GM21737 (cell line): ENCODE measurements around the gene STK35.
"Not testable (repeated sequence)": the region's sequence is repeated elsewhere in the genome, so short reads cannot be mapped to it uniquely, and the experiment has no call there.

Experiments used
- ATAC-seq: cut with Tn5 transposase; IDR thresholded peaks from one replicate; pipeline ENCODE4 v1.9.1; 2021; ENCODE audit warnings: mild to moderate bottlenecking, moderate library complexity; ENCODE audit not compliant: unreplicated experiment

STK35 gene

DNA sequence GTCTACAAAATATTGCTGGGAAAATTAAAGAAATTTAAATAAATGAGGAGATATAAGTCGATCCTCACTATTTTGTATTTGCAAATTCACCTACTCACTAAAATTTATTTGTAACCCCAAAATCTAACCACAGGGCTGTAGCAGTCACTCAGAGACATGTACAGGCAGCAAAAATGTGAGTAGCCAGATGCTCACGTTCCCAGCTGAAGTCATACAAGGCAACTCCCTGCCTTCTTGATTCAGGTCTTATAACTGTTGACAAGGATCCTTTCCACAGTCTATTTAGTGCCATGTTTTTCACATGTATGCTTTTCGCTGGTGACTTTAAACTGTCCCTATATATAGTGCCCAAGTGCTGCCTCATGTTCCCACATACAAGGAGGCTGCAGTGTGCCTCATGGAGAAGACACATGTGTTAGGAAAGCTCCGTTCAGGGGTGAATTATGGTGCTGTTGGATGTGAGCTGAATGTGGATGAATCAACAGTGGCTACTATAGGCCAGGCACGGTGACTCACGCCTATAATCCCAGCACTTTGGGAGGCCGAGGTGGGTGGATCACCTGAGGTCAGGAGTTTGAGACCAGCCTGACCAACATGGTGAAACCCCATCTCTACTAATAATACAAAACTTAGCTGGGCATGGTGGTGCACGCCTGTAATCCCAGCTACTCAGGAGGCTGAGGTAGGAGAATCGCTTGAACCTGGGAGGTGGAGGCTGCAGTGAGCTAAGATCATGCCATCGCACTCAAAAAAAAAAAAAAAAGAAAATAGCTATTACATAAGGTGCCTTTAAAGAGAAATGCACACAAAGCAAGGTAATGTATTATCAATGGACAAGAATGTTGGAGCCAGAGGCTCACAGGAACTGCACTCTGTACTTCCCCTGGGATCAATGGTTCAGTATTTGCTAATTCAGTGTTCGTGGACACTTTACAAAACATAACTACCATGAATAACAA is 55.3 kb downstream of the STK35 start:
- ATAC-seq = no peak

DNA sequence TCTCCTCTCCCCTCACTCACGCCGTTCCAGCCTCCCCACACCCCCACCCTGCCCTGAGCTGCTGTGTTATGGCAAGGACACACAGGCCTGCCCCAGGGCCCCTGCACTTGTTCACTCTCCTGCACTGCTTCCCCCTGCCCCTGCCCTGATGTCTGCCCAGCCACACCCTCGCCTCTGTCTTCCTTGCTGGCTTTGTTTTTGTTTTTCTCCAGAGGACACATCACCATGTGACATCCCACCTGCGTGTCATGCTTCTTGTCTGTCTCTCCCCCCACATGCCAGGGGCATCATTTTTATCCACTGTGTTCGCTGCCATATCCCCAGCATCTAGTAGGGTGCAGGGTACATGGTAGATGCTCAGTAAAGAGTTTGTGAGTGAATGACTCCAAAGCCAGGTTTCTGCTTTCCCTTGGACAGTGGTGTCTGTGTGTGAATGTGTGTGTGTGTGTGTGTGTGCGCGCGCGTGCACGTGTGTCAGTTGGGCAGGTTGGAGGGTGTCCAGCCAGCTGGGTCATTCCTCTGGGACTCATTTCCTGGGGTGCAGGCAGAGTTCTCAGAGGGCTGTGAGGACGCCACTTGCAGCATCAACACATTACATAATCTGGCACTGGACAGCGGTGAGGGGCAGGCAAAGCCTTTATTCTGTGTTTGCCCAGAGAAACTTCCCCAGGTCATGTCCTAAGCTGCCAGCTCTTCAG is 60.6 kb downstream of the STK35 start:
- ATAC-seq = no peak

DNA sequence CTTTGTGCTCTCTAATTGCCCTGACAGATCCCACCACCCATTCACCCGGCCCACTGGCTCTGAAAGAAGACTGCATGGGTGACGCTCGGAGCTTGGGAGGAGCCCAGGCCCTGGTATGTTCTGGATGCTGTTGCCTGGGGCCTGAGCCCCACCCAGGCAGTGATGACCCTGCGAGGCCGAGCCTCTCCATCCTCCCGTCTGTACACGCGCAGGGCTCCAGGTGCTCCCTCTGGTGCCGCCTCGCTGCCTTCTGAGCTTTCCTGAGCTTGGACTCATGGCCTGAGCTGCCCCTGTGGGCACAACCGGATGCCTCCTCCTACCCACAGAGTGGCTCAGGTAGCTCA is 61.2 kb downstream of the STK35 start:
- ATAC-seq = no peak

DNA sequence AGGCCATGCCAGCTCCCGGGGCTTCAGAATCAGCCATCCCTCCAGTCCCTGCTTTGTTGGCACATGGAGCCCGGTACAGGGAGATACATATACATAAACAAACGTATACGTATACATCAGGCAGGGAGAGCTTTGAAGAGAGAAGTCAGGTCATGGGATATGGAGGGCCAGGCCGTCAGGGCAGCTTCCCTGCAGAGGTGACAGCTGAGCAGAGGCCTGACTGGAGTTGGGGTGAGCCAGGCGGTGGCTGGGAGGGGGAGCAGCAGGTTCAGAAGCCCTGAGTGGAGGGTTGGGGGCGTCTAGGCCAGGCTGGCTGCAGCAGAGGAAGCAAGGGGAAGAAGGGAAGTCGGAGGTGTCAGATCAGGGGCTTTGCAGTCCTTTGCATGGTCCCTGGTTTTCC is 61.7 kb downstream of the STK35 start:
- no peak for ATAC-seq

DNA sequence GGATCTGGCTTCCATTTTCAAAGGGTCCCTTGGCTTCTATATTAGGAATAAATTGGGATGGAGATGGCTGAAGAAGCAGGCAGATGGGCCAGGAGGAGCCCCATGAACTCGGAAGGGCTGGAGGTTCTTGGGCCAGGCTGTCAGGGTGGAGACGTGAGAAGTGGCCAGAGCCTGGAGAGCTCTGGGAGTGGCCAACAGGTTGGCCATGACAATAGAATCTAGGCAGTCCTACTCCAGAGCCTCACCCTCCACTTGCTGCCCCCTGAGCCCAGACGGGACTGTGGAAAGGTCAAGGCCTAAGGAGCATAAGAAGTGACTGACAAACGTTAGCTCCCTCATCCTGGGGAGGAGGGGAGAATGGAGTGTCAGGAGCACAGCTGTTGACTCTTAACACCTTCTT is 62.1 kb downstream of the STK35 start:
- no peak for ATAC-seq

DNA sequence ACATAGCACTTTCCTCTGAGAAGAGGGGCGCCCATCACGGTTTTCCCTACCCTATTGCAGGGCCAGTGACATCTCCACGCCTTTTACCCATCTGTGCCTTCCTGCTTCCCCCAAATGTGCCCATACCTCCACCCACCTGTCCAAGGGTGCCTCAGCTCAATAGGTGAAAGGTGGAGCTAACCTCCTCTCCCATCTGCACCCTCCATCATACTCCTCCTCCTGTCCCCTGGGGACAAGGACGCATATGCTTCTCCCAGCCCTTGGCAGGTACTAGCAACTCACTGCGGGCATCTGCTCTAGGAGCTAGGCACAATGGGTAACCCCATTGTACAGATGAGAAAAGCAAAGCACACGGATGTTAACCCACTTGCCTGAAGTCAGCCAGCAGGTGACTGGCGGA is 62.8 kb downstream of the STK35 start:
- ATAC-seq = no peak

DNA sequence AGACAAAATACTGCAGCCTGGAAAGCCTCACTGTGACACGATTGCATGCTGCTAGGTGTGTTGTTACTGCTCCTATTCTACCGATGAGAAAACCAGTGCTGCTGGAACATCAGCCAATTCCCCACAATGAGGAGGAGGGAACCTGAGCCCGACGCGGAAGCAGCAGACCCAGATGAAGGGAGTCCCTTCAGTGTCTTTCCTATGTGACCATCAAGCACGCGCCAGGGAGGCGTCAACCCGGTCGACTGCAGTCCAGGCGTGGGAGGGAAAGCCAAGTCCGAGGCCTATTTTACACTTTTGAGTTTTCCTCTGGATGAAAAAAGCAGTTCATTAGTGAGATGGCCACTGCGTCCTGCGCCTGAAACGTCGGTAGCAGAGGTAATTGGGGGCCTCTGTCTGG is 63.3 kb downstream of the STK35 start:
- ATAC-seq = no peak

DNA sequence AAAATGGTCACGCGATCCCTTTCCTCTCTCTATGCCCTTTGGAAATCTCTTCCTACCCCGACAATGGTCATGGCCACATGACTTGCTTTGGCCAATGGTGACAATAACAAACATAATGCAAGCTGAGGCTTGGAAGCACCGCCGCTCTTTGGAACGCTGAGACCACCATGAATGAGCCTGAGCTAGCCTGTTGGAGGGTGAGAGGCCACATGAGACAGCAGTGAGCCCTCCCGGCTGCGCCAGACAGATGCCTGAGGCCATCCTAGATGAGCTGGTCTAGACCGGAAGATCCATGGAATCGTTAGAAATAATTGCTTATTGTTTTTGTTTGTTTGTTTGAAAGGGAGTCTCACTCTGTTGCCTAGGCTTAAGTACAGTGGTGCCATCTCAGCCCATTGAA is 64.2 kb downstream of the STK35 start:
- no peak for ATAC-seq

DNA sequence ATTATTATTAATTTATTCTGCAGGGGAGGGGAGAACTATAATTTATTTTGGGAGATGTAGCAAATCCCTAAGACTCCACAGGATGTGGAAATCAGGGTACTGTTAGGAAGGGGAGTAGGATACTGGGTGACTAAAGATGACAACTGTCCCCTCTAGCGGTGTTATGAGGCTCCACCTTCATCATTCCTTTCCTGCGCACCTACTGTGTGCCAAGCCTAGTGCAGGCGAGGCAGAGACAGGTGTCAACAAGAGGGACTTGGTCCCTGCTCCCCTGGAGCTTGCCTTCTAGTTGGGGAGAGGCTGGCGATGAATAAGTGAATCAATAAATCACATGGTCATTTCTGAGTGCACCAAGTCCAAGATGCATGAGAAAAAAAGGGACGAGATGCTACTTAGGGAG is 65.5 kb downstream of the STK35 start:
- no peak for ATAC-seq

DNA sequence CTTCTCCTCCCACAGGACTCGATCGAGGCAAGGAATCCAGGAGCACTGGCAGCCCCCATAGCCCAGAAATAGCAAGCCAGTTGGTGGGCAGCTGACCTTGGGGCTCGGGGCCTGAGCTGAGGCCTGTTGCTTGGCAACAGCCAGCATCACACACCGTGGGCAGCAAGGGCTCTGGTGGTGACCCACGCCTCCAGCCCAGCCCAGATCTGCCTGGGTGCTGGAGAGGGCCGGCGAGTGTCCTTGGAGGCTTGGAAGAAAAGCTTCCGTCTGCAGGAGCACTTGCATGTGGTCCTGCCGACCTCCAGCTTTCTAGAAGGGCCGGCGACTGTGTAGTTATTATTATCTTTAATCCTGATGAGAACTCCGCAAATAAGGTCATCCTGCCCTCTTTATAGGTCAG is 67.3 kb downstream of the STK35 start:
- no peak for ATAC-seq

DNA sequence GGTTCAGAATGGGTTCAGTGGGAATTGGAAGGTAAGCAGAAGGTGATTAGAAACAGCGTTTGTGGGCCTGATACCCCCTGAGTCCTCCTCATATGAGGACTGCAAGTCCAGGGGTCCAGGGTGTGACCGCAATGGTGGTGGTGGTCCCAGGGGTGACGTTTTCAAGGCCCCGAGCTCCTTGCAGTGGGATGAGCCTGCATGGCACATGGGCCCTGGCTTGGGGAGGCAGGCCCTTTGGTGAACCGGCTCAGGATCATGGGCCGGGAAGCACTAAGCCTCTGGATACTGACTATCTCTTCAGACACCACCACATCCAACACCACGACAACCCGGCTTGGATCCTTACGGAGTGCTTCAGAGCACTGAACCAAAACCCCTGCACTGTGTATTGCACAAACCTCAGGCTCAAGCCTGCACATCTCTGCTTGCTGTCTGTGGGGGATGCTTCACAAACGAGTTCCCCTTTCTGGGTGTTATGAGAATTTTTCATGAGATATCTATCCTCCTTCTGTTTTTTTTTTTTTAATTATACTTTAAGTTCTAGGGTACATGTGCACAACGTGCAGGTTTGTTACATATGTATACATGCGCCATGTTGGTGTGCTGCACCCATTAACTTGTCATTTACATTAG is 67.9 kb downstream of the STK35 start:
- no peak for ATAC-seq

DNA sequence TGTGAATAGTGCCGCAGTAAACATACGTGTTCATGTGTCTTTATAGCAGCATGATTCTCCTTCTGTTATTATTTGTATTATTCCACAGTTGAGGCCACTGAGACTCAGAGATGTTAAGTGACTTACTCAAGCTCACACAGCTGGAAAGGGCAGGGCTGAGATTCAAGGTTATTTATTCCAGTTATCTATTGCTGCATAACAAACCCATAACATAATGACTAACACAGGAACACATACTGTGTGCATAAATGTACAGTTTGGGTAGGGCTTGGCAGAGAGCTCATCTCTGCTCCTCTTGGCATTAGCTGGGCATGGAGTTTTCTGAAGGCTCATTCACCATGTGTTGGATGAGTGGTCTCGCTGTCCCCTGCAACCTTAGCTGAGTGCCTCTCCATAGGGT is 68.8 kb downstream of the STK35 start:
- no peak for ATAC-seq

DNA sequence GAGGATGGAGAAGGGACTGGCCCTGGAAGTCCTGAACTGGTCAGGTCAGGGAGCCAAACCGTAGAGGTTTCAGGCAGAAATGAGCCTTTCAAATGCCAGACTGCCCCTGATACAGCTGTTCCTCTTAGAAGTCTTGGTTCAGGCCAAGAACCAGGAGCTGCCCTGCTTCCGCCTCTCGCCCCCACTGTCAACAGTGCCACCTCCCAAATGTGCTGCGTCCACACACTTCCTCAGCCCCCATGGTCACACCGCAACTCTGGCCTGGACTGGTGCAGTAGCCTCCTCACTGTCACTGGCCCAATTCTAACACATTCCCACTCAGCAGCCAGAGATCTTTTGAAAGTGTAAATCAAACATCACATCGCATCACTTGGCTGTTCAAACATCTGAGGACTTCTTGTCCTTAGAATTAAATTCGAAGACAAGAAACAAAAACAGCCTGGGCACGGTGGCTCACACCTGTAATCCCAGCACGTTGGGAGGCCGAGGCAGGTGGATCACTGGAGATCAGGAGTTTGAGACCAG is 69.7 kb downstream of the STK35 start:
- ATAC-seq = no peak

DNA sequence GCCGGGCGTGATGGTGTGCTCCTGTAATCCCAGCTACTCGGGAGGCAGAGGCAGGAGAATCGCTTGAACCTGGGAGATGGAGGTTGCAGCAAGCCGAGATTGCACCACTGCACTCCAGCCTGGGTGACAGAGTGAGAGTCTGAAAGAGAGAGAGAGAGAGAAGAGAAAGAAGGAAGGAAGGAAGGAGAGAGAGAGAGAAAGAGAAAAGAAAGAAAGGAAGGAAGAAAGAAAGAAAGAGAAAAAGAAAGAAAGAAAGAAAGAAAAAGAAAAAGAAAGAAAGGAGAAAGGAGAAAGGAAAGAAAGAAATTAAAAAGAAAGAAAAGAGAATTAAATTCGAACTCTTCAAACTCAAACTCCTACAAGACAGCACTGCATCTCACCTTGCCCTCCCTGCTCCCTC is 70.2 kb downstream of the STK35 start:
- ATAC-seq = not testable (repeated sequence)

DNA sequence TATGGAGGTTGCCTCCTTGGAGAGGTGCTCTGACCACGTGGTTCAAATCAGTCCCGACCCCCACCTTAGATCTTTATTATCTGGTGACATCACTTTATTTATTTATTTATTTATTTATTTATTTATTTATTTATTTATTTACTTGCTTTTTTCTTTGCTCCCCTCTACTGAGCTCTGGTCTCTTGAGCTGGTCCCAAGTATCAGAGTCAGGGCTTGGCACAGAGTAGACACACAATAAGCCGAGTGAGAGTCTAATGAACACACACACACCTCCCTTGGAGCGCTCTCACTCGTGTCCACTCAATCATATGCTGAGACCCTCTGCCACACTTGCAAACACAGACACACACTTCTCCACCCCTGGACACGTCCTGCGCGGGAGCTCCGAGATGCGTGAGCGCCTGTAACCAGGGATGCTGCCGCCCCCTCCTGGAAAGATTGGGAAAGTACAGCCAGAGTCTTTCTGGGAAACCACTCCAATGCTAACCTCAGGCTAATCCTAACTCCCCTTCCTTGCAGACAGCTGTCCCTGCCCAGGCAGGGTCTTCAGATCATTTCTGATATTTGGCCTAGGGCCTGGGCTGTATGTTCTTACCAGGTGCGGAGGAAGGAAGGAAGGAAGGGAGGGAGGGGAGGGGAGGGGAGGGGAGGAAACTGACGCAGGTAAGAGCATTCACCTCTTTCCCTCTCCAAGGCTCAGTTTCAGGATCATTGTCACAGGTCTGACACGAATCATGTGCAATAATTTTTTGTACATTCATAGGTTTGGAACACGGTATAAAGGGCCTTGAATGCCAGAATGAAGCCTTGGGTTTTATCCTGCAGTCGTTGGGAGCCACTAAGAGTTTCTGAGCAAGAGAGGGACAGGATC is 70.9 kb downstream of the STK35 start:
- no peak for ATAC-seq

DNA sequence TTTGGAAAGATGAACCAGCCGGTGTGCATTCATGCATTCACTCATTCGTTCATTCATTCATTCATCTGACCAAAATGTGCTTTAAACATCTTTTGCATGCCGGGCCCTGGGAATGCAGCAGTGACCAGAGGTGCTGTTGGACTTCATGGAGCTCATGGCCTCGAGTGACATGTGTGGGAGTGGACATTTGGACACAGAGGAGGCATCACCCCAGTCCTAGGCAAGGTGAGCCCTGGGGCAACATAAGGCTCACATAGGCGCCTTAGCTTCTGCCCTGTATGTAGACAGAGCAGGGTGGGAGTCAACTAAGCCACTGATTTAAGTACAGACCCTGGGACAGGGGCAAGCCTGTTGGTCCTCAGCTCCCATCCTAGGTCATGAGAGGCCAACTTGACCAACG is 71.6 kb downstream of the STK35 start:
- no peak for ATAC-seq

DNA sequence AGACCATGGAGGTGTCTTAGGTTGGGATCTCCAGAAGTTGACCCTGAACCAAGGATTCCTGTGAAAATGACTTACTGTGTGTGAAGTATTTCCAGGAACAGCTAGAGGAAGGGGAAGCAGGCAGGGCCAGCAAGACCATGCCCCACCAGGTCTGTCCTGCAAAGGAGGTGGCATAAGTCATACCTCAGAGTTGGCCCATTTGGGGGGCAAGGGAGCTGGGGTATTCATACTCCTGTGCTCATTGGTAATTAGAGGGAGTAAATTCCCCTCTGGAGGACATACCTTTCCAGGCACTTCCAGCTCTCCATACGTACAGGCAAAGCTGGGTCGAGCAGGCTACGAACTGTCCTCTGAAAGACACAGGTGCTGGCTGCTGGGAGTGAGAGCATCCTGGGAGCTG is 72.4 kb downstream of the STK35 start:
- ATAC-seq = no peak

DNA sequence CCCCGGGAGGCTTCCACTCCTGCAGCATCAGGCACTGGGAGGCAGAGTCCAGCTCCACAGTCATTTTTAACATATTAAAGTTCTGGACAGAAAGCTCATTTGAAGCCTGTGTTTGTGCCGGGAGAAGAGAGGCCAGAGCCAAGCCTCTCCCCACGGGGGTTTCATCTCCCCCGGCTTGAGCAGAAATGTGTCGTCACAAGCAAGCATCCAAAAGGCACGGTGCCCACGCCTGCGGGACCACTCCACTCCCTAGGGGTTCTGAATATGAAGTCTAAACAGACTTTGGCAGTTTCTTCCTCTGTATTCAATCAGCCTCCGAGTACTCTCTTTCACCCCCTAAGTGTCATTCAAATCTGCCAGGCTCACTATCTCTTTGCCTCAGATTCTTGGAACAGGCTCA is 75.3 kb downstream of the STK35 start:
- no peak for ATAC-seq

DNA sequence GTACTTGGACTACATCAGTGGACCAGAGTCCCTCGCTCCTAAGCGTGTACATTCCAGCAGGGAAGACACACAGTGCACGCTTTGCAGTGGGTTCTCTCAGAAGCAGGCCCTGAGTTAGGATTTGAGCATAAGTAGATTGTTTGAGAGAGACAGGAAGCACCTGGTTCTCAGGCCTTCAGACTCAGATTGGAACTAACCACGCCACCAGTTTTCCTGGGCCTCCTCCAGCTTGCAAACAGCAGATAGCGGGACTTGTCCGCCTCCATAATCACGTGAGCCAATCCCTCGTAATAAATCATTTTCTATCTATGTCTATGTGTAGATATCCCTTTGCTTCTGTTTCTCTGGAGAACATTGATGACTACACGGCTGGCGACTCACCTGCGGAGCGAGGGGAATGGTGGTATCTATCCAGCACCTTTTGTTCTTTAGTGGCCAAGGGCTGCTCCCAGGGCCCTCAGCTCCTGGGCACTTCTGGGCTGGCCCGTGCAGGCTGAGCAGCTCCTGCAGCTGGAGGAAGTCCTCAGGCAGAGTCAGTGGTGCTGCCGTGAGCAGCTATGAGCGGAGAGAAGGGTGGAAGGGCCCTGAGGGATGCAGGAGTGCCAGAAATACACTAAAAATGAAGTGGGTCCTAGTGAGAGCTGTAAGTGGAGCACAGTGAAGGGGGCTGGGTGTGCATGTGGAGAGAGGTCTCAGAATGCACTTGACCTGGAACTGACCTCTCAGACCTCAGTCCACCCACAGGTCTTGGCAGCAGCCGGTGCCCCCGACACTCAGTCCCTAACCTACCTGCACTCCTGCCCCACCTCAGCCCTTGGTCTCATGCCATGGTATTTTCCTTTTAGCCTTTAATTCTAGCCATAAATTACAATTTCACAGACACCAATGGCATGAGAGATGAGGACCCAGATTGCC is 76.9 kb downstream of the STK35 start:
- no peak for ATAC-seq

DNA sequence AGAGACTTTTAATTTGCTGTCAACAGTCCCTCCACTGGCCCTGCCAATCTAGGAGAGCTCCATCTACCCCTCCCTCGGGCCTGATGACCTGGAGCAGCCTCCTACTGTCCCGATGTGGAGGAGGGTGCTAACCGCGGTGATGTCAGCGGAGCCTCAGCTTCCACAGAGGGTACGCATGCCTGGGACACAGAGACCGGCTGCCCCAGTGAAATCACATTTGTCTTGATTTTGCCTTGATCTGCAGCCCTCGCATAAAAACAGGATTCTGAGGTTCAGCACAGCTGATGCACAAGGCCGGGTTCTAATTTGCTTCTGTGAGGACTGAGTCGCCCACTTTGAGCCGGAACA is 77.6 kb downstream of the STK35 start:
- no peak for ATAC-seq
